ENCODE measurements around the gene KCNJ16.

Gene KCNJ16

GRCh38 chr17:70159980-70160379 is 85.0 kb downstream of the KCNJ16 start:
- H3K4me3 ChIP-seq (ENCODE audit: low read depth, low read length), result no peak overlapping the region
- no peak for DNase-seq (ENCODE audit: low read depth)

GRCh38 chr17:70161519-70161918 is 86.5 kb downstream of the KCNJ16 start:
- H3K4me3 ChIP-seq (ENCODE audit: low read depth, low read length), result no peak overlapping the region
- no peak for DNase-seq (ENCODE audit: low read depth)

- DNase-seq (ENCODE audit: low read depth), result no peak
- no peak overlapping the region for H3K4me3 ChIP-seq (ENCODE audit: low read depth, low read length)
Measured at GRCh38 chr17:70165383-70165782, 90.4 kb downstream of the KCNJ16 start.

GRCh38 chr17:70166615-70167014 is 91.6 kb downstream of the KCNJ16 start:
- H3K4me3 ChIP-seq (ENCODE audit: low read depth, low read length), result no peak overlapping the region
- no peak for DNase-seq (ENCODE audit: low read depth)

GRCh38 chr17:70168044-70168976 is 93.3 kb downstream of the KCNJ16 start:
- DNase-seq (ENCODE audit: low read depth), result no peak
- peak overlapping the region; percentile 63 for H3K4me3 ChIP-seq (ENCODE audit: low read depth, low read length)

GRCh38 chr17:70168977-70169708 is 94.1 kb downstream of the KCNJ16 start, which contains the start of gene KCNJ2:
KCNJ2 (plus strand) TSS chr17:70169532; CDS start chr17:70175040, 5,508 bp downstream.
- peak within 1 kb of the TSS; percentile 63 for H3K4me3 ChIP-seq (ENCODE audit: low read depth, low read length)
- no peak for DNase-seq (ENCODE audit: low read depth)

- peak overlapping the region; percentile 63 for H3K4me3 ChIP-seq (ENCODE audit: low read depth, low read length)
- DNase-seq (ENCODE audit: low read depth), result no peak
Measured at GRCh38 chr17:70169709-70170597, 94.9 kb downstream of the KCNJ16 start.

- no peak for DNase-seq (ENCODE audit: low read depth)
Measured at GRCh38 chr17:70171159-70171558, 96.1 kb downstream of the KCNJ16 start.

GRCh38 chr17:70172449-70172848 is 97.4 kb downstream of the KCNJ16 start:
- DNase-seq (ENCODE audit: low read depth), result no peak
- H3K4me3 ChIP-seq (ENCODE audit: low read depth, low read length), result no peak overlapping the region

More at GRCh38 chr17:70171159-70171558, 96.1 kb downstream of the KCNJ16 start:
- no peak overlapping the region for H3K4me3 ChIP-seq (ENCODE audit: low read depth, low read length)

- no peak overlapping the region for H3K4me3 ChIP-seq (ENCODE audit: low read depth, low read length)
- no peak for DNase-seq (ENCODE audit: low read depth)
Measured at GRCh38 chr17:70172923-70173322, 97.9 kb downstream of the KCNJ16 start.

- no peak overlapping the region for H3K4me3 ChIP-seq (ENCODE audit: low read depth, low read length)
- no peak for DNase-seq (ENCODE audit: low read depth)
Measured at GRCh38 chr17:70173681-70174080, 98.7 kb downstream of the KCNJ16 start.

- no peak for DNase-seq (ENCODE audit: low read depth)
- no peak overlapping the region for H3K4me3 ChIP-seq (ENCODE audit: low read depth, low read length)
Measured at GRCh38 chr17:70181376-70181775, 106.4 kb downstream of the KCNJ16 start.

- no peak for DNase-seq (ENCODE audit: low read depth)
Measured at GRCh38 chr17:70181866-70182265, 106.8 kb downstream of the KCNJ16 start.

GRCh38 chr17:70183508-70183907 is 108.5 kb downstream of the KCNJ16 start:
- no peak for DNase-seq (ENCODE audit: low read depth)
- no peak overlapping the region for H3K4me3 ChIP-seq (ENCODE audit: low read depth, low read length)

More at GRCh38 chr17:70181866-70182265, 106.8 kb downstream of the KCNJ16 start:
- no peak overlapping the region for H3K4me3 ChIP-seq (ENCODE audit: low read depth, low read length)

- no peak overlapping the region for H3K4me3 ChIP-seq (ENCODE audit: low read depth, low read length)
- no peak for DNase-seq (ENCODE audit: low read depth)
Measured at GRCh38 chr17:70184207-70184606, 109.2 kb downstream of the KCNJ16 start.

GRCh38 chr17:70184770-70185169 is 109.7 kb downstream of the KCNJ16 start:
- DNase-seq (ENCODE audit: low read depth), result peak; percentile 82
- H3K4me3 ChIP-seq (ENCODE audit: low read depth, low read length), result no peak overlapping the region

Data from skeletal muscle cell (primary cell).